GM06990 (cell line): ENCODE measurements around the gene NOTCH1.

Source experiments
- DNase-seq: peaks from one replicate; pipeline ENCODE4 v3.0.0-alpha.2; 2011; ENCODE audit not compliant: insufficient read length; ENCODE audit errors: extremely low read depth
- H3K27me3 ChIP-seq: replicated peaks from 2 replicates; pipeline ENCODE4 v1.6.0; 2011; ENCODE audit warnings: low read length; ENCODE audit not compliant: control insufficient read depth, insufficient read depth
- H3K36me3 ChIP-seq: 2 replicates; pipeline ENCODE4 v1.5.1; 2011; ENCODE audit warnings: low read length; ENCODE audit not compliant: control insufficient read depth, insufficient read depth
- H3K4me3 ChIP-seq: replicated peaks from 2 replicates; pipeline ENCODE4 v1.5.1; 2011; ENCODE audit warnings: low read depth, mild to moderate bottlenecking, control low read depth, low read length
- CTCF ChIP-seq: IDR thresholded peaks from 2 replicates; pipeline ENCODE4 v1.5.1; 2011; ENCODE audit warnings: low read length, control low read depth, mild to moderate bottlenecking, inconsistent platforms; ENCODE audit not compliant: insufficient read depth, poor library complexity, severe bottlenecking

The NOTCH1 gene

GRCh38 chr9:136462664-136463063 is 83.2 kb downstream of the NOTCH1 start:
- no peak for TF ChIP-seq CTCF
- no peak overlapping the region for H3K4me3 ChIP-seq
- H3K36me3 ChIP-seq: peaks cover 53% of the 10 kb centered on the region

GRCh38 chr9:136460772-136461325 is 85.0 kb downstream of the NOTCH1 start:
- no peak for TF ChIP-seq CTCF
- no peak for DNase-seq
- Histone ChIP-seq H3K36me3 (peaks cover 55% of the 10 kb centered on the region), H3K4me3 (no peak overlapping the region), H3K27me3 (no peaks in the 10 kb centered on the region)

More at GRCh38 chr9:136462664-136463063, 83.2 kb downstream of the NOTCH1 start:
- DNase-seq: no peak
- no peaks in the 10 kb centered on the region for H3K27me3 ChIP-seq

- no peak for TF ChIP-seq CTCF
- Histone ChIP-seq H3K27me3 (no peaks in the 10 kb centered on the region), H3K4me3 (no peak overlapping the region), H3K36me3 (peaks cover 57% of the 10 kb centered on the region)
- DNase-seq: no peak
Observed at GRCh38 chr9:136459425-136459824, 86.4 kb downstream of the NOTCH1 start.

GRCh38 chr9:136457326-136457725 is 88.5 kb downstream of the NOTCH1 start:
- DNase-seq: no peak
- Histone ChIP-seq H3K36me3 (peaks cover 50% of the 10 kb centered on the region), H3K27me3 (no peaks in the 10 kb centered on the region), H3K4me3 (no peak overlapping the region)
- TF ChIP-seq CTCF: no peak

GRCh38 chr9:136456258-136456657 is 89.6 kb downstream of the NOTCH1 start:
- Histone ChIP-seq H3K36me3 (peaks cover 48% of the 10 kb centered on the region), H3K27me3 (no peaks in the 10 kb centered on the region), H3K4me3 (no peak overlapping the region)
- TF ChIP-seq CTCF: no peak
- no peak for DNase-seq
